Urinary bladder (tissue), 4 donors: ENCODE data around the gene USP48. TPM values are rescaled to one million over a fixed set of nuclear protein-coding genes. Genes with fewer than 3 reads are reported as not detected.

Experiments used
- DNase-seq: peaks from one replicate; pipeline ENCODE4 v3.0.0-alpha.2; 2015; ENCODE audit errors: extremely low spot score
- H3K27ac ChIP-seq: one replicate; pipeline ENCODE4 v1.5.1; 2013; ENCODE audit warnings: low read depth, mild to moderate bottlenecking, moderate library complexity
- H3K36me3 ChIP-seq: one replicate; pipeline ENCODE4 v1.6.1; 2013; ENCODE audit warnings: mild to moderate bottlenecking, moderate library complexity; ENCODE audit not compliant: insufficient read depth
- H3K4me1 ChIP-seq: one replicate; pipeline ENCODE4 v1.6.1; 2013; ENCODE audit warnings: mild to moderate bottlenecking, moderate library complexity; ENCODE audit not compliant: insufficient read depth
- H3K4me3 ChIP-seq: one replicate; pipeline ENCODE4 v1.5.1; 2013; ENCODE audit warnings: low read depth, low read length
- WGBS: extraction: QIAGEN DNeasy Blood & Tissue Kit; methylation state at CpG from one replicate; pipeline ENCODE4 v1.1.7; 2013; 5-methylcytosine and 5-hydroxymethylcytosine counted together
- polyA plus RNA-seq: library from polyadenylated mRNA; stranded (reverse); fragments of 200-250 nt; gene quantifications from one replicate; pipeline ENCODE4 v1.2.3, GENCODE V29; 2013
- total RNA-seq: library from RNA; depleted of rRNA; stranded (reverse); fragments of >200 nt; gene quantifications from one replicate; pipeline ENCODE4 v1.2.3, GENCODE V29; 2014
- donor health status: healthy with polysubstance abuse.
- donor health status: healthy.

The USP48 gene
- total and polyA plus RNA-seq, 2 donors = 25.1 to 97.1 TPM

DNA sequence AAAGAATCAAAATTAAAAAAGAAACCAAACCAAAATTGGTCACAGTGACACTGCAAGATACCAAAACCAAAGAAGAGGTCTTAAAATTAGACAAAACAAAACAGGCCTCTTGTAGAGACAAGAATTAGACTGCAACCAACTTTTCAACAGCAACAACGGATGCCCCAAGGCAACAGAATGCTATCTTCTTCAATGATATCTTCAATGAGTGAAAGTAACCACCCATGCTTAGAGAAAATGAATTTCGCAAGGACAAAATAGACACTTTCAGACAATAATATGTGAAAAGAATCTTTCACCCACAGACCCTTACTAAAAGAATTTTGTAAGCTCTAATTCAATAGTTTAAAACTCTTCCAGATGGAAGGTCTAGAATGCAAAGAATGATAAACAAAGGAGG lies 41.7 kb downstream of the USP48 start:
- no peak overlapping the region for H3K4me3 ChIP-seq
- H3K4me1 ChIP-seq = no peaks in the 10 kb centered on the region
- H3K36me3 ChIP-seq = peaks cover 2% of the 10 kb centered on the region
- DNase-seq = no peak
- WGBS = 94% methylated on average over 2 of the region's 2 CpGs
- no peak overlapping the region for H3K27ac ChIP-seq

DNA sequence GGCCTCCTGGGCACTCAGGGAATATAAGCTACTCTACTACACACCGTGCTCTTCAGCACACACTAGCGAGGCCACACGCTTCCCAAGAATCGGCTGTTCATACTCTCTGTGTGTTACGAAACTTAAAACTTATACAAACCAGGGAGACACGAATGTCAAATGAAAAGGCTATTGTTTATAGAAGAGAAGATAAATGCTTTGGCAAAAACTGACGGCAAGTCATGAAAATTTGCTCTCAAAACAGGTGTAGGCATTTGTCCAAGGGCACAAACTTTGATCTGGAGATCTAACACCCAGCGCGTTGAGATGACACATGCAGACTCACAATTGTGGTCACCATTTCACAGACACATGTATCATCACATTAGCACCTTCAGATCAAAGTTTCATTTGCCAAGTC lies 46.1 kb downstream of the USP48 start:
- WGBS = 66% methylated on average over 9 of the region's 9 CpGs
- DNase-seq = no peak
- no peaks in the 10 kb centered on the region for H3K4me1 ChIP-seq
- peaks cover 5% of the 10 kb centered on the region for H3K36me3 ChIP-seq
- no peak overlapping the region for H3K4me3 ChIP-seq
- no peak overlapping the region for H3K27ac ChIP-seq

DNA sequence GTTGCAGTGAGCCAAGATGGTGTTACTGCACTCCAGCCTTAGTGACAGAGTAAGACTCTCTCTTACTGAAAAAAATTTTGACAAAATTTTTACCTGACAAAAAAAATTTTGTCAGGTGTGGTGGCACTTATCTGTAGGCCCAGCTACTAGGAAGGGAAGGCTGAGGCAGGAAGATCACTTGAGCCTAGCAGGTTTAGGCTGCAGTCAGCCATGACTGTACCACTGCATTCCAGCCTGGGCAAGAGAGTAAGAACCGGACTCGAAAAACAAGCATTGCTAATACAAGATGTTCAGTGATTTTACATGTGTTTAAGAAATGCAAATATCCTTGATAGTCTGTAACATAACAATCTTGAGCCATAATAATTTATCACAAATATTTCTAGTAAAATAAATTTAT lies 46.9 kb downstream of the USP48 start:
- Histone ChIP-seq H3K4me3 (no peak overlapping the region), H3K36me3 (peaks cover 5% of the 10 kb centered on the region), H3K4me1 (no peaks in the 10 kb centered on the region), H3K27ac (no peak overlapping the region)
- 93% methylated on average over 2 of the region's 2 CpGs for WGBS
- DNase-seq = no peak

DNA sequence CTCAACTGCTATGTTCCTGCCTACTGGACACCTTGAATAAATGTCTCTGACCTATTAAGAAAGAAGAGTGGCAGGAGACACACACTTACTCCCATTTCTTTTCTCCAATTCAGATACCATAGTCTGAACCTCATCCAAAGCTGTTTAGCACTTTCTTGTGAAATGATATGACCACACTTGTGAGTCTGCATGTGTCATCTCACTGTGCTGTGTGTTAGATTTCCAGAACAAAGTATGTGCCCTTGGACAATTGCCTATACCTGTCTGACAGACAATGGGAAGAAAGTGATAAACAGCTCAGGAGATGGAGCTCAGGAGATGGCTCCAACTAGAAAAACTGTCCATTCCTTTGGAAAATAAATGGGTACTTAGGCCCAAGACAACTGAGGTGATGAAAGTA lies 48.4 kb downstream of the USP48 start:
- Histone ChIP-seq H3K27ac (no peak overlapping the region), H3K4me1 (no peaks in the 10 kb centered on the region), H3K4me3 (no peak overlapping the region), H3K36me3 (peaks cover 7% of the 10 kb centered on the region)
- no peak for DNase-seq

DNA sequence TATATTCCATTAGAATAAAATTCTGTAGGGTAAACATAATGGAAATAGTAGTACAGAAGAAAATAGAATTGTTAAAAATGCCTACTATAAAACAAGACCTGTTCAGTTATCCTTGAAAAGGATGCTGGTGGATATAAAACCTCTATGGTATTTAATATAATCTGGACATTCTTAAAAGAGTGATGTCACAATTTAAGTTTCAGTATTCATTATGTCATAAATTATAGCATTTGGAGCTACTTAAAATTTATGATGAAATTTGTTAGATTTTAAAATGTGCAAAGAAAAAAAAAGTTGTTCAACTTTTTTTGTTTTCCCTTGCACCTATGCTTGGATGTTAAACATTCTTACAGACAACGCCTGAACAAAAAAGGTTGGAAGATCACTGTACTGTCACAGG lies 50.3 kb downstream of the USP48 start:
- Histone ChIP-seq H3K4me3 (no peak overlapping the region), H3K27ac (no peak overlapping the region), H3K36me3 (peaks cover 7% of the 10 kb centered on the region), H3K4me1 (no peaks in the 10 kb centered on the region)
- 0% methylated on average over 1 of the region's 1 CpG for WGBS
- DNase-seq = no peak

DNA sequence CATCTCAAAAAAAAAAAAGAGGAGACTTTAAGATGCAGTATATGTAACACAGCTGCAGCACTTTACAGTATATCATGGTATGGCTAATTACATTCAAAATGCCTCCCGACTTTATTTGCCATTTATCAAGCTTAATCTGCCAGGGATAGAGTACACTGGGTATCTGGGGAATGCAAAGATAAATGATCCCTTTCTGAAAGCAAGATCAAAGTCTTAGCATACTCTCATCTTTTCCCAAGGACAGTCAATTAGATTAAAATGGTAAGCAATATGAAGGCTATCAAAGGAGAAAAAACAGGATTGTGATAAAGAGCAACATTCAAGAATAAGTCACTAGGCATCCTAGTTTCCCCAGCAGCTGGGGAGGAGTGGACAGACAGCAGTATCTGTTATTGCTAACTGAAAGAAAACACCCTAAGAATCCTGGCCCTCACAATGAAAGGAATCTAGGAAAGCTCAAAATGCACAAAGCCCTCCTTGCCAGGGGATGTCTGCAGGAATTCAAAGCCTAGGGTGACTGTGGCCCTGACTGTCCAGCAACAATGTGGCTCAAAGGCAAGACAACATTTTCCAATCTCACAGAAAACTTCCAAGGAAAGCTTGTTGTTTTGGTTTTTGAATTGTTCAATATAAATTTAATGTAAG lies 57.1 kb downstream of the USP48 start:
- WGBS = 49% methylated on average over 1 of the region's 1 CpG
- peaks cover 5% of the 10 kb centered on the region for H3K36me3 ChIP-seq

DNA sequence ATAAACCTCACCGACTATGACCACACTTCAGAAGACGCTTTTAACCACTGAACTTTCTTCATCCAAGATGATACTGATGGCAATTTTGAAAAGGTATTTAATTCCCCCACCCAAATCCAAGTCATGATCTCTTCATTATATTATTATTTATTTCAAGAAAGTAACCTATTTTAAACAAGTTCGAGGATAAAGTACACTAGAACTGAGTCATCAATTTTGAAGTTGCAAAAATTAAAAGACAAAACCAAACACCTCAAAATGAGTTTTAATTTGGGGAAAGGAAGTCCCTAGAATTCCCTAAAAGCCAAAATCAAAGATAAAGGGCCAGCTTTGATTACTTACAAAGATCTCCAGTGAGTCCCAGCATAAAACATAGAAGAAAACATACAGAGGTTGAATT lies 58.4 kb downstream of the USP48 start:
- DNase-seq = no peak
- H3K36me3 ChIP-seq = peaks cover 4% of the 10 kb centered on the region
- H3K27ac ChIP-seq = no peak overlapping the region
- H3K4me3 ChIP-seq = no peak overlapping the region
- WGBS = 91% methylated on average over 3 of the region's 3 CpGs
- H3K4me1 ChIP-seq = no peaks in the 10 kb centered on the region

More for the DNA sequence above, 57.1 kb downstream of the USP48 start:
- DNase-seq = no peak
- Histone ChIP-seq H3K4me1 (no peaks in the 10 kb centered on the region), H3K4me3 (no peak overlapping the region), H3K27ac (no peak overlapping the region)

DNA sequence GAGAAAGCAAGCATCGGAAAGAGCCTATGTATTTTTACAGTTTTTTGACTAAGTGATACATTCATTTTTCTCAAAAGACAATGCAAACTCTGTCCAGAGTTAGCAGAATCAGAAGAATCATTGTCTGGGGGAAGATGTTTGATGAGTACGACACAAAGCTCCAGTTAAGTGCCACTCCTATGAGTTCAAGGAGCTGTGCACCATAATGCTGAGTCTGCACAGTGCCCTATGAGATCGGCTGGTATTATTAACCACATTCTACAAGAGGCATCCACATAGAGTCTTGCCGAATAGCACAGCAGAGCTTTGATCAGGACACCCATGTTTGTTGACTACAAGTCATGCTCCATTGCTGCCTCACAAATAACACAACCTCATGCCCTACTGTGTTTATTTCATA lies 58.9 kb downstream of the USP48 start:
- Histone ChIP-seq H3K27ac (no peak overlapping the region), H3K4me1 (no peaks in the 10 kb centered on the region), H3K4me3 (no peak overlapping the region), H3K36me3 (peaks cover 3% of the 10 kb centered on the region)
- DNase-seq = no peak
- WGBS = 90% methylated on average over 4 of the region's 4 CpGs

DNA sequence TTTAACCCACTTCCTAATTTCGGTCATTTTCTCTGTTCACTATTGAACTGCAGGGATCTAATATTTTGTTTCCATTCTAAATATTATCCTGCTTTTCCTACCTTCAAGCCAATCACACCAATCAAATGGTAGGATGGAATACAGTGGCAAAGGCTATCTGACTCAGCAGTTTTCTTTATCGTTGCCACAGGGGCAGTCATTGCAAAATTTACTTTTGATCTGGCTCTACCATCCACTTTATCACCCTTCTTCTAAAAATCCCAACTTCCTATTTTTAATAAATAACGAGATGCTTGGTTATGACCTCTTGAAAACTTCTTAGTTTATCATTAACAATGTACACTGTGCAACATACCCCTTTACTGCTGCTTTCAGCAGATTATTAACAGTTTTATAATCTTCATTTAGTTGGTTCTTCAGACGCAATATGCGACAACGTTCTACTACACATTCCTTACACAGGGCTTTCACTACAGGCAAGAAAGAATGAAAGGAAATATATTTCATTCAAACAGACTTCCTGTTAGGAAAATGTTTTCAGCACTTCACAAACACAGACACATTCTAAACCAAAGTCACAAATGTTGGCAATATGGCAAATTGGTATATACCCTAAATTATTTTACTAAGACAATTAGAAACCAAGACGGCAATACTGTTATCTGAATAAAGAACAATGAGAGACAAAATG lies 61.5 kb downstream of the USP48 start:
- 84% methylated on average over 7 of the region's 7 CpGs for WGBS
- Histone ChIP-seq H3K27ac (no peak overlapping the region), H3K4me1 (no peaks in the 10 kb centered on the region), H3K36me3 (peaks cover 3% of the 10 kb centered on the region), H3K4me3 (no peak overlapping the region)
- no peak for DNase-seq

DNA sequence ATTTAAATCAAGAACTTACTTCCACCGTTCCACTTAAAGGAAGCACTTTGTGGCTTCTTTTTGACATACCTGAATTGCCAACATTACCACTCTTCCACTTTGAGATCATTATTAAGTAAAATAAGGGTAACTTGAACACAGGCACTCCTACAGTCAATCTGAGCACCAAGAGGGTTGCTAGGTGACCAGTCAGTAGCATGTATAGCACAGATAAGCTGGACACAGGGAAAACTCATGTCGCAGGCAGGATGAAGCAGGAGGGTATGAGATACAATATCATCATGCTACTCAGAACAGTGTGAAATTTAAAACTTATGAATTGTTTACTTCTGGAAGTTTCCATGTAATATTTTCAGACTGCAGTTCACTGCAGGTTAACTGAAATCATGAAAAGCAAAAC lies 66.8 kb downstream of the USP48 start:
- no peak overlapping the region for H3K4me3 ChIP-seq
- no peaks in the 10 kb centered on the region for H3K4me1 ChIP-seq
- 84% methylated on average over 2 of the region's 2 CpGs for WGBS
- H3K27ac ChIP-seq = no peak overlapping the region
- no peak for DNase-seq
- peaks cover 1% of the 10 kb centered on the region for H3K36me3 ChIP-seq

DNA sequence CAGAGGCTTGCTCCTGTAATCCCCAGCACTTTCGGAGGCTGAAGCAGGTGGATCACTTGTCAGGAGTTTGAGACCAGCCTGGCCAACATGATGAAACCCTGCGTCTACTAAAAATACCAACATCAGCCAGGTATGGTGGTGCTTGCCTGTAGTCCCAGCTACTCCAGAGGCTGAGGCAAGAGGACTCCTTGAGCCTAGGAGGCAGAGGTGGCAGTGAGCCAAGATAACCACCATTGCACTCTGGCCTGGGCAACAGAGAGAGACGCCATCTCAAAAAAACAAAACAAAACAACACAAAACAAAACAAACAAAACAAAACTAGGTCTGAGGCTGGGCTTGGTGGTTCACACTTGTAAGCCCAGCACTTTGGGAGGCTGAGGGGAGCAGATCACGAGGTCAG lies 75.1 kb downstream of the USP48 start:
- Histone ChIP-seq H3K36me3 (peaks cover 1% of the 10 kb centered on the region), H3K4me3 (no peak overlapping the region), H3K27ac (no peak overlapping the region), H3K4me1 (no peaks in the 10 kb centered on the region)
- no peak for DNase-seq
- 90% methylated on average over 4 of the region's 4 CpGs for WGBS

DNA sequence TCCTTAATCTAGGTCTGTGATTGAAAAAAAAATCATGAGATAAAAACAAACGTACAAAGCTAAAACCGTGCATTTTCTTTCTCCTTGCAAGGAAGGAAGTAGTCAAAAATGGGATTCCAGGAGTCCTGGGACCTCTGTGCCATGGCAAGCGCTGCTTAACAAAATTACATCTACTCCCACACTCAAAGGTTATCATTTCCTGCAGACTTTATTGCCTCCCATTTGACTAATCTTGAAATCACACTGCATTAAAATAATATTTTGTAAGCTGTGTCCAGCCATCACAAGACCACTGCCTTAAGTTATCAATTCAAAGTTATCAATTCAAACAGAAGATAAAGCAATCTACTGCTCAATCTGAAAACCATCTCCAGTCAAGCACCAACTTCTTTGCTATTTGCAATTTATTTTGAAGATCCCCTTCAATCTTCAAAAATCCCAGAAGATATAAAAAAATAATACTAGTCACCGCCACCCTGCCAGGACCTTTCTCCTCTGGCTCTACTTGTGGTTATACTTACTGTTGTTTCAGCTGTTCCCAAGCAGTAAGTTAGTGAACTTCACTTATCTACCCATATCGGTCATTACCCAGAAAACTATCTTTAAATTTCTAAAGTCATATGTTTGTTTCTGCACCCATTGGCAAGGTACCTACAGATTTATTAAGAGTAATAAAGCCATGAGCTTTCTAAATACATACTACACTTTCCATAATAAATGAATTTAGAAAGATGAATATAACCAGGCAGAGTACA lies 75.7 kb downstream of the USP48 start:
- Histone ChIP-seq H3K4me3 (no peak overlapping the region), H3K4me1 (no peaks in the 10 kb centered on the region), H3K27ac (no peak overlapping the region), H3K36me3 (peaks cover 2% of the 10 kb centered on the region)
- no peak for DNase-seq
- 71% methylated on average over 5 of the region's 5 CpGs for WGBS

DNA sequence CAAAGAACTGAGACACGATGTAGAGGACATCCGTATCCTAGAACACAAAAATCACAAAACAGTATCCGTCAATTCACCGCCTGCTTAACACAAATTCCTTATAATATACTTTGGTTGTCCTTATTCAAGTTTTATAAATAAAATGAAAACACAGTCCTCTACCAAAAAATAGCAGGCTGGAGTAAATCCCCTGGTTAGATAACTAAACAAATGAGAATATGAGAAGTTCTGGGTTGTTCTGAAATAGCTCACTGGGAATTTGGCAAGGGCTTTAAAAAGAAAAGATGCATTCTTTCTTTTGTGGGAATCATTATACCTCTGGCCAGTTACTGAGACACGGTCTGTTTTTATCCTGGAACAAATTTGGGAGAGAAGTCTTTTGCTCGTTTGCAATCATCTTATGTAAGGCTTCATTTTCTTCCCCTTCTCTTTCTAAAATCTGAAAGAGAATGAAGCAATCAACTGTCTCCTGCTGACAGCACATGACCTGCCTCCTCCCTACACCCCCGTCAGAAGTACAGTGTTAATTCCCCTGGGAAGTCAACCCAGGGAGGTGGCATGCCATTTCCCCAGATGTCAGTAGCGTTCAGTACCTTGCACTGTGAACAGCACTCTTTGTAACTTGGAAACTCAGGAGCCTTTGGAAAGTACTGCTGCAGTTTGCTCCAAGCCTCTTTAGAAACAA lies 76.7 kb downstream of the USP48 start:
- H3K36me3 ChIP-seq = peaks cover 3% of the 10 kb centered on the region
- no peak overlapping the region for H3K4me3 ChIP-seq
- no peak for DNase-seq
- 61% methylated on average over 8 of the region's 8 CpGs for WGBS
- H3K27ac ChIP-seq = no peak overlapping the region
- H3K4me1 ChIP-seq = no peaks in the 10 kb centered on the region
